HepG2 (cell line): ENCODE measurements around the gene SERPINE2. TPM values are rescaled to one million over a fixed set of nuclear protein-coding genes. Genes with fewer than 3 reads are reported as not detected.

ENCODE experiments used
- BATF2 ChIP-seq: sonication (generic); formaldehyde crosslinking; IDR thresholded peaks from 2 replicates; pipeline ENCODE4 v1.8.0; 2022; ENCODE audit warnings: mild to moderate bottlenecking, missing genetic modification reagents, moderate library complexity
- DRAP1 ChIP-seq: IDR thresholded peaks from 2 replicates; pipeline ENCODE4 v1.6.1; 2016; ENCODE audit warnings: missing genetic modification reagents, missing compliant biosample characterization
- FOXM1 ChIP-seq: sonication (generic); formaldehyde crosslinking; IDR thresholded peaks from 2 replicates; pipeline ENCODE4 v1.5.0; 2020; ENCODE audit warnings: missing genetic modification reagents
- ISX ChIP-seq: sonication (generic); formaldehyde crosslinking; conservative IDR thresholded peaks from 2 replicates; pipeline ENCODE4 v1.5.0; 2020; ENCODE audit warnings: missing genetic modification reagents
- JUND ChIP-seq: sonication (generic); formaldehyde crosslinking; IDR thresholded peaks from 2 replicates; pipeline ENCODE4 v1.8.0; 2022; ENCODE audit warnings: mild to moderate bottlenecking, missing genetic modification reagents
- KDM5B ChIP-seq: sonication (generic); formaldehyde crosslinking; IDR thresholded peaks from 2 replicates; pipeline ENCODE4 v1.4.0; 2020; ENCODE audit warnings: missing genetic modification reagents, mild to moderate bottlenecking, borderline replicate concordance
- NFKBIZ ChIP-seq: IDR thresholded peaks from 2 replicates; pipeline ENCODE4 v1.6.1; 2018; ENCODE audit warnings: missing genetic modification reagents, missing compliant biosample characterization
- NFRKB ChIP-seq: fragments of 450-650 bp; IDR thresholded peaks from 2 replicates; pipeline ENCODE4 v1.6.1; 2017
- POLR2G ChIP-seq: fragments of 200-400 bp; formaldehyde crosslinking; IDR thresholded peaks from 2 replicates; pipeline ENCODE4 v1.6.1; 2018; ENCODE audit warnings: mild to moderate bottlenecking, low read depth, low read length, moderate library complexity
- RCOR2 ChIP-seq: IDR thresholded peaks from 2 replicates; pipeline ENCODE4 v1.6.1; 2016; ENCODE audit warnings: missing biosample characterization, missing genetic modification reagents
- TBL1XR1 ChIP-seq: fragments of 150-350 bp; IDR thresholded peaks from 2 replicates; pipeline ENCODE4 v1.6.1; 2014; ENCODE audit warnings: borderline replicate concordance, low read length; ENCODE audit not compliant: partially characterized antibody
- WIZ ChIP-seq: sonication (generic); formaldehyde crosslinking; IDR thresholded peaks from 2 replicates; pipeline ENCODE4 v1.5.1; 2020; ENCODE audit warnings: mild to moderate bottlenecking, missing genetic modification reagents
- YY1 ChIP-seq: IDR thresholded peaks from 2 replicates; pipeline ENCODE4 v1.6.1; 2011; ENCODE audit warnings: low read length, low read depth, moderate library complexity, mild to moderate bottlenecking; ENCODE audit not compliant: insufficient read depth, insufficient replicate concordance
- ZBTB21 ChIP-seq: sonication (generic); formaldehyde crosslinking; IDR thresholded peaks from 2 replicates; pipeline ENCODE4 v1.4.0; 2020; ENCODE audit warnings: missing genetic modification reagents
- ZNF530 ChIP-seq: sonication (generic); formaldehyde crosslinking; IDR thresholded peaks from 2 replicates; pipeline ENCODE4 v1.5.0; 2020; ENCODE audit warnings: low read depth, mild to moderate bottlenecking, missing genetic modification reagents
- ZNF572 ChIP-seq: sonication (generic); formaldehyde crosslinking; IDR thresholded peaks from 2 replicates; pipeline ENCODE4 v1.5.1; 2020; ENCODE audit warnings: mild to moderate bottlenecking, missing genetic modification reagents
- ZNF674 ChIP-seq: sonication (generic); formaldehyde crosslinking; IDR thresholded peaks from 2 replicates; pipeline ENCODE4 v1.5.0; 2020; ENCODE audit warnings: low read depth, mild to moderate bottlenecking, missing genetic modification reagents
- ZNF788 ChIP-seq: sonication (generic); formaldehyde crosslinking; IDR thresholded peaks from 2 replicates; pipeline ENCODE4 v1.5.0; 2020; ENCODE audit warnings: mild to moderate bottlenecking, missing genetic modification reagents, borderline replicate concordance
- ZSCAN21 ChIP-seq: sonication (generic); formaldehyde crosslinking; IDR thresholded peaks from 2 replicates; pipeline ENCODE4 v1.8.0; 2022; ENCODE audit warnings: mild to moderate bottlenecking, missing genetic modification reagents, moderate library complexity, borderline replicate concordance
- polyA plus RNA-seq, 8 experiments: library from polyadenylated mRNA; depleted of rRNA in 3 of 8; stranded (reverse) in 7 of 8; unstranded in 1 of 8; fragments of >200 nt; fragmentation: Illumina TruSeq in 4 of 8; extraction: Trizol in 4 of 8; gene quantifications; 2 replicates each; pipeline versions ENCODE4 v1.2.1 to v1.2.3, GENCODE V29; 2011 to 2016; ENCODE audit warnings: low read depth in 4 of 8, missing spikeins in 1 of 8, mixed read lengths in 1 of 8; ENCODE audit not compliant: insufficient read depth in 1 of 8
- total RNA-seq, 5 experiments: library from RNA; depleted of rRNA; stranded (reverse); fragments of >200 nt; fragmentation: Illumina TruSeq; extraction: Trizol; gene quantifications; 2 replicates each; pipeline ENCODE4 v1.2.3, GENCODE V29; 2016; ENCODE audit warnings: low read depth in 1 of 5
- TF ChIP-seq, protein P1 (sequence below), 2 experiments: sonication (generic) in 1 of 2; formaldehyde crosslinking in 1 of 2; IDR thresholded peaks; 2 replicates each; pipeline versions ENCODE4 v1.4.0 to v1.6.1; 2016 to 2020; ENCODE audit warnings: borderline replicate concordance in 1 of 2, low read depth in 1 of 2, mild to moderate bottlenecking in 1 of 2, missing genetic modification reagents in 1 of 2
- TF ChIP-seq, protein P2 (sequence below): sonication (generic); formaldehyde crosslinking; IDR thresholded peaks from 2 replicates; pipeline ENCODE4 v1.9.0; 2021; ENCODE audit warnings: missing genetic modification reagents, borderline replicate concordance

SERPINE2 gene
- total and polyA plus RNA-seq, 2 of the 13 experiments (the other 11 are each of a cell fraction or from before 2014, with no cell fraction given) = 7.9 to 18.1 TPM

DNA sequence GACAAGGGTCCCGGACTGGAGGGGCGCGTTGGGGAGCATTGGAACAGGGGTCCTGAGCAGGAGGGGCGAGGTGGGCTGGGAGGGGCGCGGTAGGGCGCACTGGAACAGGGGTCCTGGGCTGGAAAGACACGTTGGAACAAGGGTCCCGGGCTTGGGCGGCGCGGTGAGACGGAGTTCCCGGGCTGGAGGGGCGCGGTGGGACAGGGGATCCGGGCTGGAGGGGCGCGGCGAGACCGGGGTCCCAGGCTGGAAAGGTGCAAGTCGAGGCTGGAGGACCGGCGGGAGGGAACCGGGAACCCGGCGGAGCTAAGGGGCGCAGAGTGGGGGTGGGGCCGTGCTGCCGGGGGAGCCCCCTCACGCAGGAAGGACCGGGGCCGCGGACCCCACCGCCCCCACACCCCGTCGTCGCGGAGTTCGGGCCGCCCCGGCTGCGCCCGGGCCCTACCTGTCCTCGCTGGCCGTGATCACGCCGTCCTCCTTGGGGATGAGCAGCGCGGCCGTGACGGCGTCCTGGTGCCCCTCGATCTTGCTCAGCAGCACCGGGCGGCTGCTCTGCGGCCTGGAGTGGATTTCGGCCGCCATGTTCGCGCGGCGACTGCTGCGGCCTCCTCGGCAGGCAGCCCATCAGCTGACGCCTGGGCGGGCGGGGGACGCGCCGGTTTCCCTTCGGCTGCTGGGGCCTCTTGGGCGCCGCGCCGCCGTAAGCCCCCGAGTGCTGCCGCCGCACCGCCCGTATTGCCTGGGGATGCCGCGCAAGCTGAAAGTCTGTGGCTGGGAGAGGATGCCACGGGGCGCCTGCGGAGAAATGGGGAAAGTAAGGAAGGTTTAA is 94.2 kb downstream of the SERPINE2 start, which contains the start of gene WDFY1 (continued):
- TF ChIP-seq, protein P1, sequence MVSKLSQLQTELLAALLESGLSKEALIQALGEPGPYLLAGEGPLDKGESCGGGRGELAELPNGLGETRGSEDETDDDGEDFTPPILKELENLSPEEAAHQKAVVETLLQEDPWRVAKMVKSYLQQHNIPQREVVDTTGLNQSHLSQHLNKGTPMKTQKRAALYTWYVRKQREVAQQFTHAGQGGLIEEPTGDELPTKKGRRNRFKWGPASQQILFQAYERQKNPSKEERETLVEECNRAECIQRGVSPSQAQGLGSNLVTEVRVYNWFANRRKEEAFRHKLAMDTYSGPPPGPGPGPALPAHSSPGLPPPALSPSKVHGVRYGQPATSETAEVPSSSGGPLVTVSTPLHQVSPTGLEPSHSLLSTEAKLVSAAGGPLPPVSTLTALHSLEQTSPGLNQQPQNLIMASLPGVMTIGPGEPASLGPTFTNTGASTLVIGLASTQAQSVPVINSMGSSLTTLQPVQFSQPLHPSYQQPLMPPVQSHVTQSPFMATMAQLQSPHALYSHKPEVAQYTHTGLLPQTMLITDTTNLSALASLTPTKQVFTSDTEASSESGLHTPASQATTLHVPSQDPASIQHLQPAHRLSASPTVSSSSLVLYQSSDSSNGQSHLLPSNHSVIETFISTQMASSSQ (IDR thresholded peaks at IDR 0.05; ENCODE audit: low read depth) = no peak
- TF ChIP-seq, protein P1 (CRISPR knock-in tag; IDR thresholded peaks at IDR 0.05; ENCODE audit: borderline replicate concordance) = peak; percentile 80
- TF ChIP-seq NFRKB = no peak
- TF ChIP-seq YY1 = peak; percentile 97
- peak; percentile 92 for TF ChIP-seq BATF2 (CRISPR knock-in tag)
- no peak for TF ChIP-seq RCOR2 (CRISPR knock-in tag)
- peak; percentile 90 for TF ChIP-seq DRAP1
- no peak for TF ChIP-seq ZNF572 (CRISPR knock-in tag)
- 0 out of 2 replicates have a peak, but pooled peaks have one; percentile 47 for TF ChIP-seq ZBTB21 (CRISPR knock-in tag)
- peak; percentile 95; the same call in 1 of the 2 replicates for TF ChIP-seq WIZ (CRISPR knock-in tag)
- TF ChIP-seq JUND (CRISPR knock-in tag) = peak; percentile 63
- TF ChIP-seq TBL1XR1 = peak; percentile 46
- peak; percentile 81; the same call in 1 of the 2 replicates for TF ChIP-seq ZNF674 (CRISPR knock-in tag)
- TF ChIP-seq FOXM1 (CRISPR knock-in tag) = no peak
- TF ChIP-seq ZSCAN21 (CRISPR knock-in tag) = no peak; the same call in 1 of the 2 replicates
- peak; percentile 99 for TF ChIP-seq ZNF788 (CRISPR knock-in tag)
- TF ChIP-seq ZNF530 (CRISPR knock-in tag) = no peak
- TF ChIP-seq POLR2G = peak; percentile 93
- TF ChIP-seq ISX (CRISPR knock-in tag) = peak; percentile 93; the same call in 1 of the 2 replicates
- peak; percentile 93 for TF ChIP-seq KDM5B (CRISPR knock-in tag)
- TF ChIP-seq, protein P2, sequence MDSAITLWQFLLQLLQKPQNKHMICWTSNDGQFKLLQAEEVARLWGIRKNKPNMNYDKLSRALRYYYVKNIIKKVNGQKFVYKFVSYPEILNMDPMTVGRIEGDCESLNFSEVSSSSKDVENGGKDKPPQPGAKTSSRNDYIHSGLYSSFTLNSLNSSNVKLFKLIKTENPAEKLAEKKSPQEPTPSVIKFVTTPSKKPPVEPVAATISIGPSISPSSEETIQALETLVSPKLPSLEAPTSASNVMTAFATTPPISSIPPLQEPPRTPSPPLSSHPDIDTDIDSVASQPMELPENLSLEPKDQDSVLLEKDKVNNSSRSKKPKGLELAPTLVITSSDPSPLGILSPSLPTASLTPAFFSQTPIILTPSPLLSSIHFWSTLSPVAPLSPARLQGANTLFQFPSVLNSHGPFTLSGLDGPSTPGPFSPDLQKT = peak; percentile 41; the same call in 1 of the 2 replicates
- peak; percentile 86 for TF ChIP-seq NFKBIZ (CRISPR knock-in tag)
